Suprapubic skin (tissue), 4 donors: ENCODE data around the gene RUNX2. TPM values are rescaled to one million over a fixed set of nuclear protein-coding genes. Genes with fewer than 3 reads are reported as not detected.

Experiments used
- DNase-seq, 2 donors: peaks; one replicate each; pipeline ENCODE4 v3.0.0-alpha.2; 2019; ENCODE audit warnings: low spot score in 2 of 2
- H3K27ac ChIP-seq: fragments of 200-600 bp; sonication (generic); one replicate; pipeline ENCODE4 v1.5.1; 2019
- H3K27me3 ChIP-seq: fragments of 200-600 bp; sonication (generic); one replicate; pipeline ENCODE4 v1.5.1; 2019
- H3K36me3 ChIP-seq: fragments of 200-600 bp; sonication (generic); one replicate; pipeline ENCODE4 v1.5.1; 2019
- H3K4me1 ChIP-seq: fragments of 200-600 bp; sonication (generic); one replicate; pipeline ENCODE4 v1.5.1; 2019
- H3K4me3 ChIP-seq: fragments of 200-600 bp; sonication (generic); one replicate; pipeline ENCODE4 v1.5.1; 2019; ENCODE audit warnings: mild to moderate bottlenecking
- H3K9me3 ChIP-seq: fragments of 200-600 bp; sonication (generic); one replicate; pipeline ENCODE4 v1.5.1; 2019
- CTCF ChIP-seq, 2 donors: fragments of 200-600 bp in 1 of 2; fragments of 450-650 bp in 1 of 2; sonication (generic) in 1 of 2; IDR thresholded peaks; one replicate each; pipeline ENCODE4 v1.5.1; 2016 to 2019; ENCODE audit warnings: antibody characterized with exemption in 2 of 2, mild to moderate bottlenecking in 1 of 2, moderate library complexity in 1 of 2
- EP300 ChIP-seq: sonication (generic); formaldehyde crosslinking; IDR thresholded peaks from one replicate; pipeline ENCODE4 v1.6.1; 2017; ENCODE audit warnings: antibody characterized with exemption
- POLR2A ChIP-seq, 2 donors: fragments of 450-650 bp; IDR thresholded peaks; one replicate each; pipeline ENCODE4 v1.6.1; 2017; ENCODE audit warnings: antibody characterized with exemption in 2 of 2, mild to moderate bottlenecking in 2 of 2, moderate library complexity in 2 of 2
- POLR2AphosphoS5 ChIP-seq, 3 donors: sonication (generic); formaldehyde crosslinking; IDR thresholded peaks; one replicate each; pipeline ENCODE4 v1.6.1; 2017; ENCODE audit warnings: antibody characterized with exemption in 3 of 3
- whole genome bisulfite sequencing: methylation state at CpG from one replicate; pipeline ENCODE4 v1.1.5; 2018; 5-methylcytosine and 5-hydroxymethylcytosine counted together
- total RNA-seq, 4 donors: library from RNA; depleted of rRNA; stranded (reverse); fragments of >200 nt; gene quantifications; one replicate each; pipeline ENCODE4 v1.1.0, GENCODE V29; 2016

Gene RUNX2
- total RNA-seq, 4 donors from 2014 or later: 2.6 to 5.9 (median 3.1) TPM

GRCh38 chr6:45677381-45678284 lies 349.5 kb downstream of the RUNX2 start:
- DNase-seq: no peak
- no peak overlapping the region for H3K27ac ChIP-seq
- H3K4me1 ChIP-seq: peaks cover 12% of the 10 kb centered on the region
- H3K36me3 ChIP-seq: no peaks in the 10 kb centered on the region
- H3K4me3 ChIP-seq: no peak overlapping the region
- 16% methylated on average over 14 of the region's 14 CpGs for WGBS
- H3K27me3 ChIP-seq: no peaks in the 10 kb centered on the region
- no peaks in the 10 kb centered on the region for H3K9me3 ChIP-seq
- TF ChIP-seq POLR2A (IDR thresholded peaks at IDR 0.05) (no peak), POLR2AphosphoS5 (IDR thresholded peaks at IDR 0.05) (no peak), CTCF (IDR thresholded peaks at IDR 0.05) (no peak), EP300 (no peak)

GRCh38 chr6:45678285-45678607 lies 350.1 kb downstream of the RUNX2 start:
- no peak for DNase-seq
- TF ChIP-seq POLR2A (IDR thresholded peaks at IDR 0.05): no peak
- H3K27ac ChIP-seq: no peak overlapping the region
- no peaks in the 10 kb centered on the region for H3K9me3 ChIP-seq
- no peaks in the 10 kb centered on the region for H3K27me3 ChIP-seq
- H3K4me3 ChIP-seq: no peak overlapping the region
- 71% methylated on average over 5 of the region's 5 CpGs for WGBS
- peaks cover 12% of the 10 kb centered on the region for H3K4me1 ChIP-seq
- no peaks in the 10 kb centered on the region for H3K36me3 ChIP-seq

- DNase-seq: no peak
- Histone ChIP-seq H3K27me3 (no peaks in the 10 kb centered on the region), H3K4me1 (peaks cover 12% of the 10 kb centered on the region), H3K27ac (no peak overlapping the region), H3K4me3 (no peak overlapping the region), H3K36me3 (no peaks in the 10 kb centered on the region), H3K9me3 (no peaks in the 10 kb centered on the region)
- TF ChIP-seq POLR2AphosphoS5 (IDR thresholded peaks at IDR 0.05): no peak
- no peak for TF ChIP-seq POLR2A (IDR thresholded peaks at IDR 0.05)
- TF ChIP-seq EP300: no peak
- no peak for TF ChIP-seq CTCF (IDR thresholded peaks at IDR 0.05)
- 67% methylated on average over 5 of the region's 5 CpGs for WGBS
These were observed 351.0 kb downstream of the RUNX2 start for GRCh38 chr6:45679163-45679562.

GRCh38 chr6:45679631-45680030 lies 351.5 kb downstream of the RUNX2 start:
- 97% methylated on average over 2 of the region's 2 CpGs for WGBS
- no peaks in the 10 kb centered on the region for H3K36me3 ChIP-seq

GRCh38 chr6:45681860-45682511 lies 353.9 kb downstream of the RUNX2 start:
- 75% methylated on average over 4 of the region's 4 CpGs for WGBS
- no peaks in the 10 kb centered on the region for H3K27me3 ChIP-seq
- H3K9me3 ChIP-seq: peaks cover 9% of the 10 kb centered on the region
- H3K4me3 ChIP-seq: no peak overlapping the region
- no peaks in the 10 kb centered on the region for H3K36me3 ChIP-seq
- TF ChIP-seq POLR2AphosphoS5 (IDR thresholded peaks at IDR 0.05): no peak
- TF ChIP-seq CTCF (IDR thresholded peaks at IDR 0.05): no peak
- no peak for TF ChIP-seq POLR2A (IDR thresholded peaks at IDR 0.05)
- TF ChIP-seq EP300: no peak
- no peak for DNase-seq
- H3K27ac ChIP-seq: no peak overlapping the region
- H3K4me1 ChIP-seq: peaks cover 11% of the 10 kb centered on the region

More at GRCh38 chr6:45679631-45680030, 351.5 kb downstream of the RUNX2 start:
- no peak for DNase-seq
- Histone ChIP-seq H3K4me1 (peaks cover 12% of the 10 kb centered on the region), H3K4me3 (no peak overlapping the region), H3K27ac (no peak overlapping the region), H3K27me3 (no peaks in the 10 kb centered on the region), H3K9me3 (peaks cover 3% of the 10 kb centered on the region)
- TF ChIP-seq POLR2A (IDR thresholded peaks at IDR 0.05): no peak
- TF ChIP-seq EP300: no peak
- TF ChIP-seq POLR2AphosphoS5 (IDR thresholded peaks at IDR 0.05): no peak

- TF ChIP-seq POLR2A (IDR thresholded peaks at IDR 0.05): no peak
- no peak for TF ChIP-seq EP300
- TF ChIP-seq CTCF (IDR thresholded peaks at IDR 0.05): no peak
- TF ChIP-seq POLR2AphosphoS5 (IDR thresholded peaks at IDR 0.05): no peak
- H3K27ac ChIP-seq: no peak overlapping the region
- H3K4me1 ChIP-seq: no peaks in the 10 kb centered on the region
- H3K27me3 ChIP-seq: no peaks in the 10 kb centered on the region
- no peak for DNase-seq
- peaks cover 9% of the 10 kb centered on the region for H3K9me3 ChIP-seq
- no peaks in the 10 kb centered on the region for H3K36me3 ChIP-seq
- no peak overlapping the region for H3K4me3 ChIP-seq
These were observed 356.3 kb downstream of the RUNX2 start for GRCh38 chr6:45684476-45684875.
